ENCODE measurements around the gene TGFBR3L. TPM values are rescaled to one million over a fixed set of nuclear protein-coding genes. Genes with fewer than 3 reads are reported as not detected.

TGFBR3L gene
- total RNA-seq, 1 donor: 0.99 TPM

- no peak overlapping the region for H3K4me3 ChIP-seq (ENCODE audit: low read depth, low read length)
- TF ChIP-seq CTCF (IDR thresholded peaks at IDR 0.05; ENCODE audit: insufficient read depth, low read length): no peak
- no peak for DNase-seq (ENCODE audit: low read depth)
Measured at GRCh38 chr19:7881910-7882309, 32.7 kb upstream of the TGFBR3L start.

- TF ChIP-seq CTCF (IDR thresholded peaks at IDR 0.05; ENCODE audit: insufficient read depth, low read length): no peak
- H3K4me3 ChIP-seq (ENCODE audit: low read depth, low read length): no peak overlapping the region
- DNase-seq (ENCODE audit: low read depth): no peak
Measured at GRCh38 chr19:7883105-7883504, 31.5 kb upstream of the TGFBR3L start.

DNA sequence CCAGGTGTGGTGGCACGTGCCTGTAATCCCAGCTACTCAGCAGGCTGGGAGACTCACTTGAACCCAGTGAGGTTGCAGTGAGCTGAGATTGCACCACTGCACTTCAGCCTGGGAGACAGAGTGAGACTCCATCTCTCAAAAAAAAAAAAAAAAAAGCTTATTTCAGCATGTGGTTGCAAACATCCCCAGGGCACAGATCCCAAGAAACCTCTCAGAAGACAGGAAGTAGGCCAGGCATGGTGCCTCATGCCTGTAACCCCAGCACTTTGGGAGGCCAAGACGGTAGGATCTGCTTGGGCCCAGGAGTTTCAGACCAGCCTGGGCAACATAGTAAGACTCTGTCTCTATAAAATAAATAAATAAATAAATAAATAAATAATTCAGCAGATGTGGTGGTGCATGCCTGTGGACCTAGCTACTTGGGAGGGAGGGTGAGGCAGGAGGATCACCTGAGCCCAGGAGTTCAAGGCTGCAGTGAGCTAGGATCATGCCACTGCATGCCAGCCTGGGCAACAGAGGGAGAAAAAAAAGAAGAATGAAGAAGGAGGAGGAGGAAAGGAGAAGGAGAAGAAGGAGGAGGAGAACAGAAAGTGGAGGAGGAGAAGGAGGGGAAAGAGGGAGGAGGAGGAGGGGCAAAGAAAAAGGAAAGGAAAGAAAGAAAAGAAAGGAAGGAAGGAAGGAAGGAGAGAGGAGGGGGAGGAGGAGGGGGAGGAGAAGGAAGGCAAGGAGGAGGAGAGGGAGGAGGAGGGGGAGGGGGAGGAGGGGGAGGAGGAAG is 30.6 kb upstream of the TGFBR3L start:
- peak; percentile 27 for DNase-seq (ENCODE audit: low read depth)
- no peak overlapping the region for H3K4me3 ChIP-seq (ENCODE audit: low read depth, low read length)

GRCh38 chr19:7885818-7886217 is 28.8 kb upstream of the TGFBR3L start:
- no peak for DNase-seq (ENCODE audit: low read depth)
- H3K4me3 ChIP-seq (ENCODE audit: low read depth, low read length): no peak overlapping the region
- no peak for TF ChIP-seq CTCF (IDR thresholded peaks at IDR 0.05; ENCODE audit: insufficient read depth, low read length)

More for the DNA sequence above, 30.6 kb upstream of the TGFBR3L start:
- TF ChIP-seq CTCF (IDR thresholded peaks at IDR 0.05; ENCODE audit: insufficient read depth, low read length): no peak

GRCh38 chr19:7887408-7888144 is 27.1 kb upstream of the TGFBR3L start:
- TF ChIP-seq CTCF (IDR thresholded peaks at IDR 0.05; ENCODE audit: insufficient read depth, low read length): no peak
- no peak for DNase-seq (ENCODE audit: low read depth)
- no peak overlapping the region for H3K4me3 ChIP-seq (ENCODE audit: low read depth, low read length)

- TF ChIP-seq CTCF (IDR thresholded peaks at IDR 0.05; ENCODE audit: insufficient read depth, low read length): no peak
- H3K4me3 ChIP-seq (ENCODE audit: low read depth, low read length): peak within 1 kb of the TSS; percentile 75
- peak; percentile 43 for DNase-seq (ENCODE audit: low read depth)
Measured at GRCh38 chr19:7888145-7888825, 26.3 kb upstream of the TGFBR3L start, which contains the start of gene LRRC8E. Gene LRRC8E (plus strand): TSS chr19:7888510. CDS start chr19:7895604, 7,094 bp downstream.
